Activated naive CD8-positive, alpha-beta T cell treated with anti-CD3 and anti-CD28 coated beads, Interleukin-2, amount 10 ng/mL, durations not matched to agents 7 days and 5 days (primary cell): Measurements from ENCODE around the gene FRMD3. TPM values are rescaled to one million over a fixed set of nuclear protein-coding genes. Genes with fewer than 3 reads are reported as not detected.
"Not testable (repeated sequence)": the region's sequence is repeated elsewhere in the genome, so short reads cannot be mapped to it uniquely, and the experiment has no call there.

Experiments used
- ATAC-seq: fragments of 150-1000 bp; cut with Tn5 transposase; one replicate; pipeline ENCODE4 v1.10.0; 2021; ENCODE audit warnings: low read depth, moderate library complexity
- POLR2A ChIA-PET: fragments of 350-600 bp; sonication (Branson Sonifier 250); formaldehyde crosslinking; loops from one replicate; lab custom pipeline; 2021; ENCODE audit warnings: antibody characterized with exemption; lab: Charles Lee
- DNase-seq: peaks from one replicate; pipeline ENCODE4 v3.0.0; 2021
- H3K27ac Mint-ChIP-seq: one replicate; pipeline ENCODE4 v1.8.0; 2022; ENCODE audit warnings: mild to moderate bottlenecking, mixed read lengths
- H3K27me3 Mint-ChIP-seq: one replicate; pipeline ENCODE4 v1.8.0; 2022; ENCODE audit warnings: mild to moderate bottlenecking, moderate library complexity, mixed read lengths
- H3K36me3 Mint-ChIP-seq: one replicate; pipeline ENCODE4 v1.8.0; 2021; ENCODE audit warnings: mild to moderate bottlenecking, mixed read lengths
- H3K4me1 Mint-ChIP-seq: one replicate; pipeline ENCODE4 v1.8.0; 2021; ENCODE audit warnings: mixed read lengths
- H3K4me3 Mint-ChIP-seq: one replicate; pipeline ENCODE4 v1.8.0; 2022; ENCODE audit warnings: mild to moderate bottlenecking, moderate library complexity, mixed read lengths
- H3K9me3 Mint-ChIP-seq: one replicate; pipeline ENCODE4 v1.8.0; 2021; ENCODE audit warnings: mixed read lengths
- total RNA-seq, 2 experiments: library from RNA; stranded (reverse); gene quantifications; one replicate each; pipeline ENCODE4 v1.2.3, GENCODE V29; 2021

Gene FRMD3
- total RNA-seq, 2 experiments from 2014 or later: 1.2 TPM

GRCh38 chr9:83379045-83379444 lies 159.2 kb downstream of the FRMD3 start:
- ATAC-seq: no peak
- Mint-ChIP-seq H3K27ac (no peak overlapping the region), H3K36me3 (peaks cover 3% of the 10 kb centered on the region), H3K9me3 (peaks cover 4% of the 10 kb centered on the region), H3K4me3 (no peak overlapping the region), H3K4me1 (no peaks in the 10 kb centered on the region), H3K27me3 (no peaks in the 10 kb centered on the region)
- POLR2A ChIA-PET: no interaction called here
- DNase-seq: no peak

GRCh38 chr9:83372957-83373356 lies 165.2 kb downstream of the FRMD3 start:
- no peak overlapping the region for H3K4me3 Mint-ChIP-seq
- H3K36me3 Mint-ChIP-seq: no peaks in the 10 kb centered on the region
- no peak for DNase-seq
- POLR2A ChIA-PET: no interaction called here
- H3K27me3 Mint-ChIP-seq: no peaks in the 10 kb centered on the region
- no peaks in the 10 kb centered on the region for H3K4me1 Mint-ChIP-seq
- no peak overlapping the region for H3K27ac Mint-ChIP-seq
- no peaks in the 10 kb centered on the region for H3K9me3 Mint-ChIP-seq
- no peak for ATAC-seq

- Mint-ChIP-seq H3K27ac (no peak overlapping the region), H3K27me3 (no peaks in the 10 kb centered on the region), H3K4me3 (no peak overlapping the region), H3K9me3 (no peaks in the 10 kb centered on the region), H3K4me1 (no peaks in the 10 kb centered on the region), H3K36me3 (no peaks in the 10 kb centered on the region)
- ATAC-seq (no peak), DNase-seq (no peak)
- POLR2A ChIA-PET: no interaction called here
Observed at GRCh38 chr9:83367326-83367725, 170.9 kb downstream of the FRMD3 start.

GRCh38 chr9:83362341-83362995 lies 175.7 kb downstream of the FRMD3 start:
- Mint-ChIP-seq H3K27me3 (peaks cover 2% of the 10 kb centered on the region), H3K36me3 (no peaks in the 10 kb centered on the region), H3K4me3 (no peak overlapping the region), H3K4me1 (no peaks in the 10 kb centered on the region), H3K27ac (no peak overlapping the region), H3K9me3 (peaks cover 2% of the 10 kb centered on the region)
- no peak for ATAC-seq
- POLR2A ChIA-PET: no interaction called here
- DNase-seq: no peak

GRCh38 chr9:83359039-83359438 lies 179.2 kb downstream of the FRMD3 start:
- POLR2A ChIA-PET: no interaction called here
- Mint-ChIP-seq H3K27me3 (peaks cover 2% of the 10 kb centered on the region), H3K4me1 (no peaks in the 10 kb centered on the region), H3K36me3 (no peaks in the 10 kb centered on the region), H3K27ac (no peak overlapping the region), H3K4me3 (no peak overlapping the region), H3K9me3 (peaks cover 2% of the 10 kb centered on the region)
- no peak for DNase-seq
- no peak for ATAC-seq

GRCh38 chr9:83358493-83358892 lies 179.7 kb downstream of the FRMD3 start:
- ATAC-seq, POLR2A ChIA-PET, H3K4me1 Mint-ChIP-seq, H3K9me3 Mint-ChIP-seq, H3K4me3 Mint-ChIP-seq, DNase-seq, H3K36me3 Mint-ChIP-seq, H3K27me3 Mint-ChIP-seq, H3K27ac Mint-ChIP-seq: not testable (repeated sequence)

- Mint-ChIP-seq H3K27ac (no peak overlapping the region), H3K27me3 (peaks cover 2% of the 10 kb centered on the region), H3K4me3 (no peak overlapping the region), H3K36me3 (no peaks in the 10 kb centered on the region), H3K4me1 (no peaks in the 10 kb centered on the region), H3K9me3 (peaks cover 2% of the 10 kb centered on the region)
- ATAC-seq (no peak), DNase-seq (no peak)
- POLR2A ChIA-PET: no interaction called here
Observed at GRCh38 chr9:83355729-83356151, 182.5 kb downstream of the FRMD3 start.

GRCh38 chr9:83355024-83355444 lies 183.2 kb downstream of the FRMD3 start:
- Mint-ChIP-seq H3K4me1 (no peaks in the 10 kb centered on the region), H3K27ac (no peak overlapping the region), H3K4me3 (no peak overlapping the region), H3K36me3 (no peaks in the 10 kb centered on the region), H3K27me3 (peaks cover 2% of the 10 kb centered on the region), H3K9me3 (peaks cover 2% of the 10 kb centered on the region)
- POLR2A ChIA-PET: no interaction called here
- ATAC-seq (no peak), DNase-seq (no peak)

GRCh38 chr9:83349031-83349430 lies 189.2 kb downstream of the FRMD3 start:
- Mint-ChIP-seq H3K4me3 (no peak overlapping the region), H3K27me3 (no peaks in the 10 kb centered on the region), H3K36me3 (no peaks in the 10 kb centered on the region), H3K4me1 (no peaks in the 10 kb centered on the region), H3K9me3 (no peaks in the 10 kb centered on the region), H3K27ac (no peak overlapping the region)
- DNase-seq (no peak), ATAC-seq (no peak)
- POLR2A ChIA-PET: no interaction called here

- Mint-ChIP-seq H3K9me3 (no peaks in the 10 kb centered on the region), H3K27me3 (no peaks in the 10 kb centered on the region), H3K36me3 (no peaks in the 10 kb centered on the region), H3K27ac (no peak overlapping the region), H3K4me3 (no peak overlapping the region), H3K4me1 (no peaks in the 10 kb centered on the region)
- DNase-seq (no peak), ATAC-seq (no peak)
- POLR2A ChIA-PET: no interaction called here
Observed at GRCh38 chr9:83346655-83347420, 191.4 kb downstream of the FRMD3 start.

- POLR2A ChIA-PET: no interaction called here
Observed at GRCh38 chr9:83343366-83343999, 194.7 kb downstream of the FRMD3 start.

GRCh38 chr9:83342731-83343130 lies 195.5 kb downstream of the FRMD3 start:
- H3K27ac Mint-ChIP-seq: no peak overlapping the region
- no peaks in the 10 kb centered on the region for H3K36me3 Mint-ChIP-seq
- POLR2A ChIA-PET: no interaction called here
- no peaks in the 10 kb centered on the region for H3K9me3 Mint-ChIP-seq
- H3K4me1 Mint-ChIP-seq: no peaks in the 10 kb centered on the region
- ATAC-seq (no peak), DNase-seq (no peak)
- no peaks in the 10 kb centered on the region for H3K27me3 Mint-ChIP-seq
- H3K4me3 Mint-ChIP-seq: no peak overlapping the region

More at GRCh38 chr9:83343366-83343999, 194.7 kb downstream of the FRMD3 start:
- Mint-ChIP-seq H3K36me3 (no peaks in the 10 kb centered on the region), H3K4me1 (no peaks in the 10 kb centered on the region), H3K9me3 (no peaks in the 10 kb centered on the region), H3K27ac (no peak overlapping the region), H3K4me3 (no peak overlapping the region), H3K27me3 (no peaks in the 10 kb centered on the region)
- ATAC-seq: no peak
- no peak for DNase-seq

- no peaks in the 10 kb centered on the region for H3K9me3 Mint-ChIP-seq
- no peaks in the 10 kb centered on the region for H3K36me3 Mint-ChIP-seq
- ATAC-seq: no peak
- no peak overlapping the region for H3K4me3 Mint-ChIP-seq
- POLR2A ChIA-PET: no interaction called here
- peaks cover 2% of the 10 kb centered on the region for H3K4me1 Mint-ChIP-seq
- H3K27ac Mint-ChIP-seq: peak overlapping the region; percentile 9
- DNase-seq: no peak
- no peaks in the 10 kb centered on the region for H3K27me3 Mint-ChIP-seq
Observed at GRCh38 chr9:83342006-83342405, 196.2 kb downstream of the FRMD3 start.

- ATAC-seq: no peak
- Mint-ChIP-seq H3K9me3 (no peaks in the 10 kb centered on the region), H3K4me3 (no peak overlapping the region), H3K27me3 (no peaks in the 10 kb centered on the region), H3K27ac (no peak overlapping the region), H3K4me1 (peaks cover 7% of the 10 kb centered on the region), H3K36me3 (no peaks in the 10 kb centered on the region)
- POLR2A ChIA-PET: no interaction called here
- DNase-seq: no peak
Observed at GRCh38 chr9:83340451-83340850, 197.8 kb downstream of the FRMD3 start.
